Right lobe of liver (tissue), 6 donors: ENCODE data around the gene RHEB. TPM values are rescaled to one million over a fixed set of nuclear protein-coding genes. Genes with fewer than 3 reads are reported as not detected.
A peak's percentile ranks its signal among the peaks of the same experiment; 100 is the strongest.

Experiments
- ATAC-seq, 4 donors: fragments of 200-7000 bp; cut with Tn5 transposase; one replicate each; pipeline ENCODE4 v1.9.1; 2020; ENCODE audit warnings: mild to moderate bottlenecking in 4 of 4, moderate library complexity in 4 of 4
- DNase-seq, 3 donors: peaks; one replicate each; pipeline ENCODE4 v3.0.0-alpha.2; 2020
- H3K27ac ChIP-seq, 3 donors: fragments of 200-600 bp; one replicate each; pipeline ENCODE4 v1.8.0; 2022
- H3K27me3 ChIP-seq, 2 donors: fragments of 200-600 bp; one replicate each; pipeline ENCODE4 v1.8.0; 2022
- H3K36me3 ChIP-seq, 4 donors: fragments of 200-600 bp; sonication (generic) in 1 of 4; one replicate each; pipeline versions ENCODE4 v1.5.1 to v1.8.0; 2017 to 2022; ENCODE audit warnings: control low read depth in 1 of 4
- H3K4me1 ChIP-seq, 4 donors: fragments of 200-600 bp; sonication (generic) in 1 of 4; one replicate each; pipeline versions ENCODE4 v1.5.1 to v1.8.0; 2017 to 2022; ENCODE audit warnings: control low read depth in 1 of 4
- H3K4me3 ChIP-seq, 3 donors: fragments of 200-600 bp; one replicate each; pipeline ENCODE4 v1.8.0; 2022
- H3K9me3 ChIP-seq, 4 donors: fragments of 200-600 bp; sonication (generic) in 1 of 4; one replicate each; pipeline versions ENCODE4 v1.5.1 to v1.8.0; 2017 to 2022; ENCODE audit warnings: control low read depth in 1 of 4
- CTCF ChIP-seq, 4 donors: fragments of 200-600 bp in 3 of 4; fragments of 450-650 bp in 1 of 4; IDR thresholded peaks; one replicate each; pipeline versions ENCODE4 v1.5.1 to v1.8.0; 2016 to 2022; ENCODE audit warnings: antibody characterized with exemption in 4 of 4, mild to moderate bottlenecking in 2 of 4
- POLR2A ChIP-seq: fragments of 450-650 bp; IDR thresholded peaks from one replicate; pipeline ENCODE4 v1.6.1; 2017; ENCODE audit warnings: antibody characterized with exemption, mild to moderate bottlenecking
- WGBS: methylation state at CpG from one replicate; pipeline ENCODE4 v1.1.6; 2018; ENCODE audit warnings: low coverage, low lambda C conversion rate; ENCODE audit not compliant: insufficient coverage; ENCODE audit errors: missing lambda C conversion rate; 5-methylcytosine and 5-hydroxymethylcytosine counted together
- intact Hi-C, 2 donors: fragments of 100-400 bp; cut with DNase I; formaldehyde crosslinking; loops; one replicate each; pipeline versions ENCODE4 v1.11.2 to v1.14.1; 2022
- total RNA-seq, 6 experiments: library from RNA; depleted of rRNA in 2 of 6; stranded (reverse); fragments of >200 nt in 2 of 6; fragmentation: NEBNext Ultra II Directional in 3 of 6; extraction: Animal tissue kit (Norgen Biotek cat#: 25700) in 3 of 6; gene quantifications; one replicate each; pipeline versions ENCODE4 v1.1.0 to v1.2.4, GENCODE V29; 2016 to 2023
- donor health status: DM: no; HTN: yes; CAD: no.
- donor health status: DM: no; HTN: no; CAD: no.
- donor health status: DM: no; HTN: no; CAD: no.
- donor health status: DM: no; HTN: yes; CAD: no.
- donor health status: DM: no; HTN: yes; CAD: no.

RHEB gene
- total RNA-seq, 6 experiments from 2014 or later: 33.4 to 55.3 (median 49.7) TPM

GRCh38 chr7:151559557-151560183, 40.0 kb upstream of the RHEB start:
- 44% methylated on average over 5 of the region's 5 CpGs for WGBS
- Histone ChIP-seq H3K36me3 (peaks cover 0 to 65% (median 19%) of the 10 kb centered on the region in 4 donors), H3K9me3 (no peaks in the 10 kb centered on the region), H3K4me3 (no peak overlapping the region), H3K27ac (no peak overlapping the region), H3K4me1 (peaks cover 0 to 21% (median 9%) of the 10 kb centered on the region in 4 donors), H3K27me3 (no peaks in the 10 kb centered on the region)
- intact Hi-C loops: no loop called here
- ATAC-seq (peak; percentile 92 to 94 (median 94)), DNase-seq (peak in 1 of 3 donors; percentile 52)
- TF ChIP-seq CTCF (IDR thresholded peaks at IDR 0.05): no peak
- no peak for TF ChIP-seq POLR2A

DNA sequence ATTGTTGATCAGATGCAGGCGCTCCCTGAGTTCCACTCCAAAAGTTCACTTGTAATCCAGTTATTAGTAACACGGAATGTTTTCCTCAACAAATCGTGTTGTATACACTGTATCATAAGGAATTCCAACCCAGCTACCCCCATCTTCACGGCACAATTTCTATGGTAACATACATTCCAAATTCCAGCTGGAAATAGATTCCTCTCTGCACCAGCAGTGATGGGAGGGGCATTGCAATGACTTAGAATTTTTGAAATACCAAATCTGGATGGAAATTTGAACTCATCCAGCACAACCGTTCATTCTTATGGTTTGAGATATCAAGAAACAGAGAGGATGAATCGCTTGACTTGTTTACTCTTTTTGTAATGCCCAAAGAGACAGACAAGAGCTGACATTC, 38.9 kb upstream of the RHEB start:
- H3K27ac ChIP-seq: no peak overlapping the region
- ATAC-seq (no peak), DNase-seq (no peak)
- no peaks in the 10 kb centered on the region for H3K9me3 ChIP-seq
- H3K4me1 ChIP-seq: peaks cover 0 to 21% (median 10%) of the 10 kb centered on the region in 4 donors
- H3K36me3 ChIP-seq: peaks cover 0 to 54% (median 19%) of the 10 kb centered on the region in 4 donors
- H3K27me3 ChIP-seq: no peaks in the 10 kb centered on the region
- H3K4me3 ChIP-seq: no peak overlapping the region
- WGBS: 47% methylated on average over 2 of the region's 6 CpGs
- no peak for TF ChIP-seq CTCF (IDR thresholded peaks at IDR 0.05)
- TF ChIP-seq POLR2A: no peak
- intact Hi-C loops: no loop called here

GRCh38 chr7:151556592-151556991, 36.9 kb upstream of the RHEB start:
- H3K4me1 ChIP-seq: peaks cover 0 to 28% (median 12%) of the 10 kb centered on the region in 4 donors
- H3K4me3 ChIP-seq: no peak overlapping the region
- H3K27ac ChIP-seq: no peak overlapping the region
- DNase-seq: no peak
- H3K9me3 ChIP-seq: no peaks in the 10 kb centered on the region
- H3K36me3 ChIP-seq: peaks cover 0 to 39% (median 19%) of the 10 kb centered on the region in 4 donors
- no peaks in the 10 kb centered on the region for H3K27me3 ChIP-seq
- 97% methylated on average over 12 of the region's 12 CpGs for WGBS
- no peak for ATAC-seq
- intact Hi-C loops: no loop called here
- TF ChIP-seq CTCF (IDR thresholded peaks at IDR 0.05): no peak
- no peak for TF ChIP-seq POLR2A

DNA sequence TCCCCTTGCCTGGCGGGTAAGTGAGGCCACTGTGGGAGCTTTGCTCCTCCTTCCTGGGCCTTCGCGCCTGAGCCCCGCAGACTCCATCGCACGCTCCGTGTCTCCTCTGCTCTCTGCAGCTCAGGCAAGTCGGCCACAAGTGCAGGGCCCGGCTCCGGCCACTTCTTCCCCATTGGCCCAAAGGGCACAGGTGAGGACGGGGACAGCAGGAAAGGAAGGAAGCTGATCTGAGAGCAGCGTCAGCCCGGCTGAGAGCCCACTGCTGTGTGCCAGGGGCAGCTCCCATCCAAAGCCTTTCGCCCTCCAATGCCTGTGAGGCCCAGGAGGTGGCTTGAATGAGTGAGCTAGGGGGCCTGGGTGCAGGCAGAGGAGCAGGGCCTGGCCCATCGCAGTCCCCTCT, 33.7 kb upstream of the RHEB start:
- no peaks in the 10 kb centered on the region for H3K9me3 ChIP-seq
- DNase-seq: no peak
- TF ChIP-seq POLR2A (no peak), CTCF (IDR thresholded peaks at IDR 0.05) (no peak)
- intact Hi-C loops: no loop called here
- H3K4me3 ChIP-seq: no peak overlapping the region
- H3K4me1 ChIP-seq: peaks cover 0 to 11% (median 5%) of the 10 kb centered on the region in 4 donors
- peak in 2 of 4 donors; percentile 3 to 17 for ATAC-seq
- H3K27ac ChIP-seq: peak overlapping the region in 1 of 3 donors; percentile 54
- no CpG with 5 or more reads among the region's 15 CpGs for WGBS
- H3K36me3 ChIP-seq: peaks cover 0 to 20% (median 10%) of the 10 kb centered on the region in 4 donors
- H3K27me3 ChIP-seq: no peaks in the 10 kb centered on the region
